GM19372 (cell line): Measurements from ENCODE around the gene MT1B.
A peak's percentile ranks its signal among the peaks of the same experiment; 100 is the strongest.

Experiments
- ATAC-seq: cut with Tn5 transposase; IDR thresholded peaks from one replicate; pipeline ENCODE4 v1.9.1; 2021; ENCODE audit warnings: mild to moderate bottlenecking, low read depth, moderate library complexity; ENCODE audit not compliant: unreplicated experiment

The MT1B gene

DNA sequence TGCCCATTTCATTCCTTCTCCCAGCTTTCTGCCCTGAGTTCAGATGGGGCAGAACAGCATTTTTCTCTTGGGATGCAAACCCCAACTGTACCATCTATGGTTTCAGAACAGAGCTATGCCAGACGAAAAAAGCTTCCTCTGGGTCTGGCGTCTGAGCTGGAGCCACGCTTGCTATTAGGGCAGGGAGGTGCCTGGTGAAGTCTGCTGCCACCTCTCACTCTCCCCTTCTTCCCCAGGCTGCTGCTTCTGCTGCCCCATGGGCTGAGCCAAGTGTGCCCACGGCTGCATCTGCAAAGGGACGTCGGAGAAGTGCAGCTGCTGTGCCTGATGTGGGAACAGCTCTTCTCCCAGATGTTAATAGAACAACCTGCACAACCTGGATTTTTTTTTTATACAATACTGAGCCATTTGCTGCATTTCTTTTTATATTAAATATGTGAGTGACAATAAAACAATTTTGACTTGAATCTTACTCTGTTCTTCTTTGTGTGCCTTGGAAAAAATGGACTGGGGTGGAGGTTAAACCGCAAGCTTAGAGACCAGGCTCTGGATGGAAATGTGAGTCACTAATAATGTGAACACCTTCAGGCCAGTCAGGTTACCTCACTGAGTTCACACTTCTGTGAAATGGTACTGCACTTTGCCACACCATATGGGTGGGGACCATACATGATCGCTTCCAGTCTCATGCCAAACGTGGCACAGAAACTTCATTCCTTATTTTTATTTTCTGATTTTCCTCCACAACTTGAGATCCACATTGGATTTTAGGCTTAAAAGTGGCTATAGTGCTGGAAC is 14.9 kb upstream of the MT1B start:
- no peak for ATAC-seq

DNA sequence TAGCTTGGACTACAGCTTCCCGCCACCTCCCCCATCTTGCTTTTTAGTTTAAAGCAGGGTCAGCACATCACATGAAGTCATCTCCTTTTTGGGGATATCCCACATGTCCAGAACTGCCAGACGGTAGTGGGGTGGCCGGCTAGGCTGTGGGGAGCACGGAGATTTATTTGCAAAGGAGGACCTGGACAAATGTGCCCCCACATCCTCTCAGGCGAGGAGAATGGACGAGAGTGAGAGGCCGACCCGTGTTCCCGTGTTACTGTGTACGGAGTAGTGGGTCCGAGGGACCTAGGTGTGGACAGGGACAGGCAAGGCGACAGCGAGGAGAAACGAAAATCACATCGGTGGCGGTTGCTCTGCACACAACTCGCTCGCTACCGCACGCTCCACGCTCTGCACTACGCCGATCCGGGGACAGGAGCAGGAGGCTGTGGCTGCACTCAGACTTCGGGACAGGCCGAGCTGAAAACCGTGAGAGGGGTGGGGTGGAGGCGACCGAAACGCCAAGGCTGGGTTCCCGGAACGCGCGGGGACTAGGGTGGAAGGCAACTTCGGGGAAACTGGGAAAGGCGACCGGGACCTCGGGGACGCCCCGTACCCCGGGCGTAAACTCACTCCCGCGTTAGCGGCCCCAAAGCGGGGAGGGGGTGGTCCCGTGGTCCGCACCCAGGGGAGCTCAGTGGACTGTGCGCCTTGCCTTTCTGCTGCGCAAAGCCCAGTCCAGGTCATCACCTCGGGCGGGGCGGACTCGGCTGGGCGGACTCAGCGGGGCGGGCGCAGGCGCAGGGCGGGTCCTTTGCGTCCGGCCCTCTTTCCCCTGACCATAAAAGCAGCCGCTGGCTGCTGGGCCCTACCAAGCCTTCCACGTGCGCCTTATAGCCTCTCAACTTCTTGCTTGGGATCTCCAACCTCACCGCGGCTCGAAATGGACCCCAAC is 13.6 kb upstream of the MT1B start, which contains the start of gene MT1A:
MT1A (plus strand) TSS at position 853 of the 937 bp plus-strand sequence; CDS start at position 926, 73 bp downstream.
- ATAC-seq: no peak

DNA sequence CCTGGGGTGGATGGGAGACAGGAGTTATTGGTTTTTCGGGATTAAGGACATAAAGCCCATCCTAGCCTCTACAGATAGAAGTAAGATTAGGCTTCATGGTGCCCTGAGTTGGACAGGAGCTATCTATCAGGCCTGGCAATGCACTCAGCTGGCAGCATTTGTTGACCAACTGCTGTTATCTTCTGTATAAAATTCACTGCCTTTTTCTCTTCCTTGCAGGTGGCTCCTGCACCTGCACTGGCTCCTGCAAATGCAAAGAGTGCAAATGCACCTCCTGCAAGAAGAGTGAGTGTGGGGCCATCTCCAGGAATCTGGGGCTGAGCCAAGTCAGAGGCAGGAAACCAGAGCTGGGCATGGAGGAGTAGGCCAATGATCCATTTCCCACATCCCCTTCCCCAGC is 12.6 kb upstream of the MT1B start:
- no peak for ATAC-seq

DNA sequence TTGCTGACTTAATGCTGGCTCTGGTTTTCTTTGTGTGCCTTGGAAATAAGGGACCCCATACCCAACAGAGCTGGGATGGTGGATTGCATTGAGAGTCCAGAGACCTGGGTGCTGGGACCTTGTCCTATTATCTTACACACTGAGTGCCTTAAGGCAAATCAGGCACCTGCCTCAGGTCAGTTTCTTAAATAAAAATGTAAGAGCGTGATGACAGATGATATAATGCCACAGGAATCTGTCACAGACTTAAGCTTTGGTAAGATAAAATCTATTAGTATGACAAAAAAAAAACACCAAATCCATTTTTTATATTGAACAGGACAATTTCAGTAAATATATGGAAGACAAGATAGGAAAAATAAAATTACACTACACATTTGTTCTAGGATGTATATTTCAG is 11.6 kb upstream of the MT1B start:
- no peak for ATAC-seq

DNA sequence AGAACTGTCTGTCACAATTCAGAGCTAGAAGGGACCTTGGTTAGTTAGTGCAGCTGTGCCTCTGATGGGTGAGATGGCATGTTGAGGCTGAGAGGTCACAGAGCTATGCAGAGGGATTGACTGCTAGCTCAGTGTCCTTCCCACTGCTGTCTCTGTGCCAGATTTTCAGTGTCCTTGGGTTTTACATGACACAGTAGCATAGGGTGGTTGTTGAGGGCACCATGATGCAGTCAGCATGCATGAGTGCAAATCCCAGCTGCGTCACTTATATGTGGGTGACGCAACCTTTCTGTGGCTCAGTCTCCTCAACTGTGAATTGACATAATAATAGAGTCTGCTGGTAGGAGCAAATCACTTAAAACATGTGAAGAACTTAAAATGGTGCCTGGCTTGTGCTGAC is 10.5 kb upstream of the MT1B start:
- no peak for ATAC-seq

DNA sequence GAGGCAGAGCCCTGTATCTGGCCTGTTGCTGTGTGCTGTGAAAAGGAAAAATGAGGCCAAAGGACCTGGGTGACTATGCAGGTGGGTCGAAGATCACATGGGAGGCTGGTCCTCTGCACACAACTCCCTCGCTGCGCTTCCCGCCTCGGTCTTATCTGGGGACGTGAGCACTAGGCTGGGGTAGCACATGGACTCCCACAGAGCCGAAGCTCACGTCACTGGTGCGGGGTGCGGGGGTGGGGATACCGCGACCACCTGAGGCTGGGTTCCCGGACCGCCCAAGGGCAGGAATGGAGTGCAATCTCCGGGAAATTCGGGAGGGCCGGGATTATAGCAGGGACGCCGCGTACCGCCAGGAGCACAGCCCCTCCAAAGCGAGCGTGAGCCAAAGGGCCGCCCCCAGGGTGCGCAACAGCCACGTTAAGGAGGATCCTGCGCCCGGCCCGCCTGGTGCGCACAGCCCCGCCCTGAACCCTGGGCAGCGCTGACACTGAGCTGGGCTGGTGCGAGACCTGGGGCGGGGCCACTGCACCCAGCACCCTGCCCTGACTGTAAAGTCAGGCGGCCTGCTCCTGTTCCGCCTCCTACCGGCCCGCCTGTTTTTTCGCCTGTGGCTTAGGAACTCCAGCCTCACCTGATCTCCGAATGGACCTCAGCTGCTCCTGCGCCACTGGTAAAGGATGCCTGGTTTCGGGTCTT is 8.5 kb upstream of the MT1B start:
- peak; percentile 82 for ATAC-seq

DNA sequence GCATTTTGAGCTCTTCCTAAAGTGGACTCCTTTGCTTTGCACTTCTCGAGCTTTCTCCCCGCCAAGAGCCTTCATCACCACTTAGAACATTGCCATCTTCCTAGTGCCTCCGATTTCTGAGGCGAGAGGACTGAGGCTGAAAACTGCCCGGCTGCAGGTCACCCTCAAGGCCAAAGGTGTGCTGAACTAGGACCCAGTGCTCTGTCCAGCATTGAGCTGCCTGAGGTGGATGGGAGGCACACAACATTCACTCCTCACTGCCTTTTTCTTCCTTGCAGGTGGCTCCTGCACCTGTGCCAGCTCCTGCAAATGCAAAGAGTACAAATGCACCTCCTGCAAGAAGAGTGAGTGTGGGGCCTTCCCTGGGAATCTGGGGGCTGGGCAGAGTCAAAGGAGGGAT is 7.9 kb upstream of the MT1B start:
- ATAC-seq: no peak

DNA sequence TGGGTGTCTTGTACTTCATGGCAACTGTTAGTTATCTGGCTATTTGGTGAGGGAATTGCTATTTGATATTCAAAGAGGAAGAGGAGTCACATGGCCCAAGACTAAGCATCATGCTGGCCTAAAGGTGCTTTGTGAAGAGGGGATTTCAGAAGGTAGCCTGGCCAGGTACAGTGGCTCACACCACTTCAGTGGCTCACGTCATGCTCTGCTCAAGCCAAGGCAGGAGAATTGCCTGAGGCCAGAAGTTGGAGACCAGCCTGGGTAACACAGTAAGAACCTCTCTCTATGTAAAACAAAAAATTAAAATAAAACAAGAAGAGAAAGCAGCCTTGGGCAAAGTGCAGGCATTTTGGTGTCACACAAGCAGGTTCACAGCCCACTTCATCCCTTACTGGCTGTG is 6.4 kb upstream of the MT1B start:
- no peak for ATAC-seq

DNA sequence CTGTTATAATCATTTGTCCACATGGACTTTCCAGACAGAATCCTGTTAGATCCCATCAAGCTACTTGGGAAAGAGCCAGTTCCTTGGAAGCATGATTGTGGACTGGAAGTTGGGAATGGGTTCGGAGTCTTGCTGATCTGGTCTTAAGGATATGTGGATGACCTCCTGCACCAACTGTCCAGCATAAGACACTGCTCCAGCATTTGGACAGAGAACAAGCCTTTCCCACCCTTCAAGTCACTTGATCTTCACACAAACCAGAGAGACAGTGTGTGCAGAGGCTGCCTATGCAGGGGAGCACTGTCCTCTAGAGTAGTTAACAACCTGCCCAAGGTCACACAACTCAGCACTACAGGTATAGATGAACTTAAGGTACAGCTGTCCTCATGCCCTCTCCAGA is 5.8 kb upstream of the MT1B start:
- ATAC-seq: no peak

DNA sequence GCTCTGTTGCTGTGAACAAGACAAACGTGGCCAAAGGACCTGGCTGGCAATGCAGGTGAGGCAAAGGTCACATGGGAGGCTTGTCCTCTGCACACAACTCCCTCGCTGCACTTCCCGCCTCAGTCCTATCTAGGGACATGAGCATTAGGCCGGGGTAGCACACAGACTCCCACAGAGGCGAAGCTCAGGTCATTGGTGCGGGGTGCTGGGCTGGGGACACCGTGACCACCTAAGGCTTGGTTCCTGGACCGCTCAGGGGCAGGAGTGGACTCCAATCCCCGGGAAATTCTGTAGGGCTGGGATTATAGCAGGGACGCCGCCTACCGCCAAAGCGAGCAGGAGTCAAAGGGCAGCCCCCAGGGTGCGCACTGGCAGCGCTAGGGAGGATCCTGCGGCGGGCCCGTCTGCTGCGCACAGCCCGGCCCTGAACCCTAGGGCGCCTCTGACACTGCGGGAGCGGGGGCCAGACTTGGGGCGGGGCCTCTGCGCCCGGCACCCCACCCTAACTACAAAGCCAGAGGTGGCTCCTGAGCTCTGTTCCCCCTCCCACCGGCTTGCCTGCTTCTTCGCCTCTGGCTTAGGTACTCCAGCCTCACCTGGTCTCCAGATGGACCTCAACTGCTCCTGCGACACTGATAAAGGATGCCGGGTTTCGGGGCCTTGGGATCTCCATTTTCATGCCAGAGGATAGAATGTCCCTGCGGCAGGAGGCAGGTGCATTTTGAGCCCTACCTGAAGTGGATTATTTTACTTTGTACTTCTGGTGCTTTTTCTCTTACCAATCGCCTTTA is 3.9 kb upstream of the MT1B start:
- ATAC-seq: no peak

DNA sequence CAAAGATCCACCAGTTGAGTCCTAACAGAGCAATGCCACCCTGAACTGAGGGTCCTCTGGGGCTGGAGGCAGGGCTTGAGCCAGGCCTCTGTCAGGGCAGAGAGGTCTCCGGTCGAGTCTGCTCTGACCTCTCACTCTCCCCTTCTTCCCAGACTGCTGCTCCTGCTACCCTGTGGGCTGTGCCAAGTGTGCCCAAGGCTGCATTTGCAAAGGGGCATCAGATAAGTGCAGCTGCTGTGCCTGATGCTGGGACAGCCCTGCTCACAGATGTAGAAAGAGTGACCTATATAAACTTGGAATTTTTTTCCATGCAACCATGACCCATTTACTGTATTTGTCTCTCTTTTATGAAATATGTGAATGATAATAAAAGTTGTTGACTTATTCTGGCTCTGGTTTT is 2.4 kb upstream of the MT1B start:
- ATAC-seq: no peak

DNA sequence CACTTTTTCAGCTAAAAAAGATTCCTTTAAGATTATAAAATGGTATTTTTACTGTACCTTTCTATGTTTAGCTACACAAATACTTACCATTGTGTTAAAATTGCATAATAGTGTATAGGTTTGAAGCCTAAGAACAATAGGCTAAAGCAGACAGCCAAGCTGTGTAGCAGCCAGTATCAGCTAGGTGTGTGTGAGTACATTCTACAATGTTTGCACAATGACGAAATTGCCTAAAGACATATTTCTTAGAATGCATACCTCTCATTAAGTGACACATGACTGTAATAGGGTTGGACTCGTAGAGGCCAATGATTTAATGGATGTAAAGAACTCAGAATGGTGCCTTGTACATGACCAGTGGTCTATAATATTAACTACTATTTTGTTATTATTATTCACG is 1.9 kb upstream of the MT1B start:
- no peak for ATAC-seq

DNA sequence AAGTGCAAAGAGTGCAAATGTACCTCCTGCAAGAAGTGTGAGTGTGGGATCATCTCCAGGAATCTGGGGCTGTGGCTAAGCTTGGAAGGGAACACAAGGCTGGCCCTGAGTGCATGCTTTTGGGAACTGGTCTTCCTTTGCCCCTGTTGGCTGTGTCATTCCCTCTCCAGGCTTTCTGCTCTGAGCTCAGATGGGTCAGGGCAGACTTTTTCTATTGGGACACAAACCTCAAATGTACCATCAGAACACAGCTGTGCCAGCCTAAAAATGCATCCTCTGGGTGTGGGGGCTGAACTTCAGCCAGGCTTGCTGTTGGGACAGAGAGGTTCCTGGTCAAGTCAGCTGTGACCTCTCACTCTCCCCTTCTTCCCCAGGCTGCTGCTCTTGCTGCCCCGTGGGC is 914 bp downstream of the MT1B start:
- ATAC-seq: no peak

DNA sequence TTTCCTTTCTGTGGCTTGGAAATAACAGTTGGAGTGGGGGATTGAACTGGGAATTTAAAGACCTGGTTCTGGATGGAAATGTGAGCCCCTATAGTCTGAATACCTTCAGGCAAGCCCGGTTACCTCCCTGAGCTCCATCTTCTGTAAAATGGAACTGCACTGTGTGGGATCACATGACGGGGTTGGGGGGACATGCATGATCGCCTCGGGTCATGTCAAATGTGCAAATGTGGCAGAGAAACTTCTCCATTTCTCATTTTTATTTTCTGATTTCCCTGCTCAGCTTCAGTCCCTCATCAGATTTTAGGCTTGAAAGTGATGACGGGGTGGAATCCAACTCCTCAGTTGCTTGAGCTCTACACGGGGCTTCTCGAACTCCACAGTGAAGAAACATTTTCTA is 1.5 kb downstream of the MT1B start:
- ATAC-seq: no peak

DNA sequence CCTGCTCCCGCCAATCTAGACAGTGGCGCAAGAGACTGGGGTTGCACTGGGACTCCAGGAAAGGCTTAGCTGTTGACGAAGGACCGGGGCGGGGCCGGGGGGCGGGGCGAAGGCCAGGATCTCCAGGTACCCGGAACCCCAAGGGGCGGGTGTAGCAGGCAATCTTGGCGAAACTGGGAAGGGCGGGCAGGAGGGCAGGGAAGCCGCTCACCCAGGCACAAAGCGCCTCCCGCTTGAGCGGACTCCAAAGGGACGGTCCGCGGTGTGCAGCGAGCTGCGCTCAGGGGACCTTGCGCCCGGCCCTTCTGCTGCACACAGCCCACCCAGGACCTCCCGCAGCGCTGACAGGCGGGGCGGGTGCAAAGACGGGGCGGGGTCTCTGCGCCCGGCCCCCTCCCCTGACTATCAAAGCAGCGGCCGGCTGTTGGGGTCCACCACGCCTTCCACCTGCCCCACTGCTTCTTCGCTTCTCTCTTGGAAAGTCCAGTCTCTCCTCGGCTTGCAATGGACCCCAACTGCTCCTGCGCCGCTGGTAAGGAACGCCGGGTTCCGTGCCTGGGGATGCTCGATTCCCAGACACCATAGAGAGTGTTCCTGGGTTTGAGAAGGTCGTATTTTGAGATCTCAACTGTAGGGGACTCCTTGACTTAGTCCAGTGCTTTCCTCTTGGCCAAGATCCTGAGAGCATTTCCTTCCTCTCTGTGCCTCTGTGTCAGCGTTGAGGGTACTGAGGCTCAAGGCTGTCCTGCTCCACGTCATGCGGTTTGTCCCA is 6.1 kb downstream of the MT1B start, which contains the start of gene MT1F:
MT1F (plus strand) TSS at position 405 of the 772 bp plus-strand sequence; CDS start at position 505, 100 bp downstream.
- ATAC-seq: no peak

DNA sequence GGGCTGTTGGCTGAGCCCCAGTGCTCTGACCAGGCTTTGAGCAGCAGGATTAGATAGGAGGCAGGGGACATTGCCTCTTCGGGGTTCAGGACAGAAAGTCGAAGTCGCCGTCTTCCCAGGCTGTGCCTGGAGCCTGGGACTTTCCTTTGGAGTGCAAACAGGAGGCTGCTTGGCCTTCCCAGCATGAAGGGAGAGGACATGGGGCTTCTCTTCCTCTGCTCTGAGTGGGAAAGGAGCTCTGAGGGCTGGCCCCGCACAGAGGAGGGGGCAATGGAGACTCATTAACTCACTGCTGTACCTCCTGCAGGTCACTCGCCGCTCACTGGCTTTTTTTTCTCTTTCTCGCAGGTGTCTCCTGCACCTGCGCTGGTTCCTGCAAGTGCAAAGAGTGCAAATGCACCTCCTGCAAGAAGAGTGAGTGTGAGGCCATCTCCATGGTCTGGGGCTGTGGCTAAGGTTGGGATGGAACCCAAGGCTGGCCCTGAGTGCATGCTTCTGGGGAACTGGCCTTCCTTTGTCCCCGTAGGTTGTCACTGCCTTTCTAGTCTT is 6.7 kb downstream of the MT1B start:
- no peak for ATAC-seq

DNA sequence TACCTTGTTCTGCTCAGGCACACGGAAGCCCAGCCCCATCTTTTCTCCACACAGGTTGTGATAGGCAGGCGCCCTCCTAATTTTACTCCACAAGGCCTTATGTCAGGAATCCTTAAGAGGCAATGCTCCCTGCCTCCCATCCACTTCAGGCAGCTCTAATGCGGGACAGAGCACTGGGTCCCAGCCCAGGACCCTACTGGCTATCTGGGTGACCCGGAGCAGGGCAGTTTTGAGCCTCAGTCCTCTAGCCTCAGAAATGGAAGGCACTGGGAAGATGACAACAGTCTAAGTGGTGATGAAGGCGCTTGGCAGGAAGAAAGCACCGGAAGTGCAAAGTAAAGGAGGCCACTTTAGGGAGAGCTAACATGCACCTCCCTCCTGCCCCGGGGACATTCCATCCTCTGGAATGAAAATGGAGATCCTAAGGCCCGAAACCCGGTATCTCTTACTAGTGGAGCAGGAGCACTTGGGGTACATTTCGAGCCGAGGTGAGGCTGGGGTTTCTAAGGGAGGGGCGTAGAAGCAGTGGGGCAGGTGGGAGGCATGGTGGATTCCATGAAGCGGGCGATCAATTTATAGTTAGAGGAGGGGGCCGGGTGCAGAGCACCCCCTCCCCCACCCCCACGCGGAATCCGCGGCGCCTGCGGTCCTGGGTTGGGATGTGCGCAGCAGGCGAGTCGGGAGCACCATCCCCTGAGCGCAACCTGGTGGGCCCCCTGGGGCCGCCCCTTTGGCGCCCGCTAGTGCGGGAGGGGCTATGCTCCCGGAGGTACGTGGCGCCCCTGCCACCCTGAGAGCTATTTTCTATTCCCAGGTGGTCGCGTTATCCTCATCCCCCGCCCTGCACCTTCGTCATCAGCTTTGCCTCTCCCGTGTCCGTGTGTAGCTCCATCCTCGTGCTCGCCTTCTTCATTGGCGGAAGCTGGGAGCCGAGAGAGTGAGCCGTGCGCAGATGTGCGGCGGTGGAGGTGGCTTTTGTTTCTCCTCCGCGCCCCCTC is 11.0 kb downstream of the MT1B start:
- ATAC-seq: no peak

DNA sequence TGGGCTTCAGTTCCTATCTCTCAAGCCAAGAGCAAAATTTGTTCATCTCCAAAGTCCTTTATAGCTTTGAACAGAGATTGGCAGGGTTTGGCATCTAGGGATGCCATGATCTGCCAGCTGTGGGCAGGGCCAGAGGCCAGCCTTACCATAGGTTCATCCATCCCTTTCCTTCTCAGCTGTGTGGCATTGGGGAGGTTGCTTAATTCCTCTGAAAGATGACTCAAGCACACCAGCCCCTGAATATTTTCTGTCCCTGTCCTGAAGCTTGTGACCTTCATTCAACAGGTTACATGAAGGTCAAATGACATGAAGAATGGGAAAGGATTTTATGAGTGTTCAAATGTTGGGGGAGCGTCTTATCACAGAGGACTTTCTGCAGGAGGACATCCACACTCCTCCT is 12.8 kb downstream of the MT1B start:
- no peak for ATAC-seq
